HEK293 (cell line): ENCODE data around the gene OR1F1.

ENCODE experiments used
- AEBP2 ChIP-seq: fragments of 450-650 bp; formaldehyde crosslinking; IDR thresholded peaks from 2 replicates; pipeline ENCODE4 v1.5.1; 2016; ENCODE audit warnings: missing biosample characterization, missing genetic modification characterization, borderline replicate concordance
- ATF2 ChIP-seq: fragments of 450-650 bp; formaldehyde crosslinking; IDR thresholded peaks from 2 replicates; pipeline ENCODE4 v1.5.1; 2016; ENCODE audit warnings: missing biosample characterization, missing genetic modification characterization, low read depth
- BCL11A ChIP-seq: fragments of 450-650 bp; formaldehyde crosslinking; IDR thresholded peaks from 2 replicates; pipeline ENCODE4 v1.5.1; 2016; ENCODE audit warnings: low read depth, missing biosample characterization, missing genetic modification characterization
- EGR2 ChIP-seq: fragments of 450-650 bp; formaldehyde crosslinking; IDR thresholded peaks from 2 replicates; pipeline ENCODE4 v1.5.1; 2016; ENCODE audit warnings: low read depth, missing biosample characterization, missing genetic modification characterization
- WT1 ChIP-seq: fragments of 450-650 bp; formaldehyde crosslinking; IDR thresholded peaks from 2 replicates; pipeline ENCODE4 v1.5.1; 2016; ENCODE audit warnings: missing biosample characterization, missing genetic modification characterization
- YY2 ChIP-seq: fragments of 450-650 bp; formaldehyde crosslinking; IDR thresholded peaks from 2 replicates; pipeline ENCODE4 v1.5.1; 2016; ENCODE audit warnings: missing biosample characterization, missing genetic modification characterization
- ZBTB49 ChIP-seq: fragments of 450-650 bp; formaldehyde crosslinking; IDR thresholded peaks from 2 replicates; pipeline ENCODE4 v1.5.1; 2016; ENCODE audit warnings: missing biosample characterization, missing genetic modification characterization, low read depth
- ZFP69B ChIP-seq: fragments of 450-650 bp; formaldehyde crosslinking; IDR thresholded peaks from 2 replicates; pipeline ENCODE4 v1.5.1; 2016; ENCODE audit warnings: missing biosample characterization, missing genetic modification characterization
- ZIC2 ChIP-seq: fragments of 450-650 bp; formaldehyde crosslinking; IDR thresholded peaks from 2 replicates; pipeline ENCODE4 v1.5.1; 2016; ENCODE audit warnings: missing biosample characterization, missing genetic modification characterization
- ZNF132 ChIP-seq: fragments of 450-650 bp; formaldehyde crosslinking; IDR thresholded peaks from 2 replicates; pipeline ENCODE4 v1.5.1; 2017; ENCODE audit warnings: missing biosample characterization, missing genetic modification characterization, borderline replicate concordance
- ZNF140 ChIP-seq: fragments of 450-650 bp; formaldehyde crosslinking; IDR thresholded peaks from 2 replicates; pipeline ENCODE4 v1.5.1; 2016; ENCODE audit warnings: missing biosample characterization, missing genetic modification characterization
- ZNF184 ChIP-seq: fragments of 450-650 bp; IDR thresholded peaks from 2 replicates; pipeline ENCODE4 v1.5.1; 2018; ENCODE audit warnings: missing biosample characterization, mild to moderate bottlenecking, missing genetic modification characterization
- ZNF202 ChIP-seq: fragments of 450-650 bp; formaldehyde crosslinking; IDR thresholded peaks from 2 replicates; pipeline ENCODE4 v1.5.1; 2016; ENCODE audit warnings: missing biosample characterization, missing genetic modification characterization, borderline replicate concordance
- ZNF280D ChIP-seq: fragments of 450-650 bp; formaldehyde crosslinking; IDR thresholded peaks from 2 replicates; pipeline ENCODE4 v1.5.1; 2016; ENCODE audit warnings: missing biosample characterization, missing genetic modification characterization
- ZNF302 ChIP-seq: fragments of 450-650 bp; formaldehyde crosslinking; IDR thresholded peaks from 2 replicates; pipeline ENCODE4 v1.5.1; 2016; ENCODE audit warnings: missing biosample characterization, missing genetic modification characterization, low read depth
- ZNF366 ChIP-seq: fragments of 450-650 bp; formaldehyde crosslinking; conservative IDR thresholded peaks from 2 replicates; pipeline ENCODE4 v1.5.1; 2016; ENCODE audit warnings: missing biosample characterization, missing genetic modification characterization
- ZNF391 ChIP-seq: fragments of 450-650 bp; formaldehyde crosslinking; IDR thresholded peaks from 2 replicates; pipeline ENCODE4 v1.5.1; 2016; ENCODE audit warnings: low read depth, missing biosample characterization, missing genetic modification characterization, borderline replicate concordance
- ZNF404 ChIP-seq: fragments of 450-650 bp; formaldehyde crosslinking; IDR thresholded peaks from 2 replicates; pipeline ENCODE4 v1.5.1; 2017; ENCODE audit warnings: missing biosample characterization, missing genetic modification characterization
- ZNF426 ChIP-seq: fragments of 450-650 bp; formaldehyde crosslinking; IDR thresholded peaks from 2 replicates; pipeline ENCODE4 v1.5.1; 2017; ENCODE audit warnings: missing biosample characterization, missing genetic modification characterization, mild to moderate bottlenecking, inconsistent platforms, moderate library complexity
- ZNF510 ChIP-seq: fragments of 450-650 bp; formaldehyde crosslinking; IDR thresholded peaks from 2 replicates; pipeline ENCODE4 v1.5.1; 2018; ENCODE audit warnings: mild to moderate bottlenecking, missing genetic modification characterization, missing biosample characterization; ENCODE audit not compliant: insufficient replicate concordance
- ZNF560 ChIP-seq: fragments of 450-650 bp; formaldehyde crosslinking; IDR thresholded peaks from 2 replicates; pipeline ENCODE4 v1.5.1; 2017; ENCODE audit warnings: missing biosample characterization, missing genetic modification characterization, borderline replicate concordance
- ZNF561 ChIP-seq: fragments of 450-650 bp; IDR thresholded peaks from 2 replicates; pipeline ENCODE4 v1.5.1; 2018; ENCODE audit warnings: missing biosample characterization, missing genetic modification characterization, borderline replicate concordance
- ZNF585B ChIP-seq: fragments of 450-650 bp; formaldehyde crosslinking; IDR thresholded peaks from 2 replicates; pipeline ENCODE4 v1.5.1; 2016; ENCODE audit warnings: missing biosample characterization, missing genetic modification characterization
- ZNF596 ChIP-seq: fragments of 450-650 bp; IDR thresholded peaks from 2 replicates; pipeline ENCODE4 v1.5.0; 2018; ENCODE audit warnings: missing biosample characterization, mild to moderate bottlenecking, missing genetic modification characterization, moderate library complexity
- ZNF692 ChIP-seq: fragments of 450-650 bp; formaldehyde crosslinking; IDR thresholded peaks from 2 replicates; pipeline ENCODE4 v1.5.1; 2016; ENCODE audit warnings: missing biosample characterization, missing genetic modification characterization
- ZNF701 ChIP-seq: fragments of 450-650 bp; formaldehyde crosslinking; IDR thresholded peaks from 2 replicates; pipeline ENCODE4 v1.5.1; 2016; ENCODE audit warnings: missing biosample characterization, missing genetic modification characterization
- ZNF785 ChIP-seq: fragments of 450-650 bp; formaldehyde crosslinking; IDR thresholded peaks from 2 replicates; pipeline ENCODE4 v1.5.1; 2016; ENCODE audit warnings: missing biosample characterization, missing genetic modification characterization
- ZNF792 ChIP-seq: fragments of 450-650 bp; formaldehyde crosslinking; IDR thresholded peaks from 2 replicates; pipeline ENCODE4 v1.5.1; 2016; ENCODE audit warnings: missing biosample characterization, missing genetic modification characterization
- ZNF830 ChIP-seq: fragments of 450-650 bp; IDR thresholded peaks from 2 replicates; pipeline ENCODE4 v1.5.0; 2018; ENCODE audit warnings: missing biosample characterization, missing genetic modification characterization, low read depth, mild to moderate bottlenecking, moderate library complexity
- ZNF837 ChIP-seq: fragments of 450-650 bp; formaldehyde crosslinking; IDR thresholded peaks from 2 replicates; pipeline ENCODE4 v1.5.1; 2016; ENCODE audit warnings: missing biosample characterization, missing genetic modification characterization
- ZXDB ChIP-seq: fragments of 450-650 bp; formaldehyde crosslinking; IDR thresholded peaks from 2 replicates; pipeline ENCODE4 v1.5.1; 2016; ENCODE audit warnings: missing biosample characterization, missing genetic modification characterization

OR1F1 gene

GRCh38 chr16:3152277-3152990, 35.6 kb upstream of the OR1F1 start (continued):
- TF ChIP-seq ZIC2 (tag by site-specific recombination) (no peak), ZNF560 (tag by site-specific recombination) (no peak), ZNF837 (no peak), ZNF302 (tag by site-specific recombination) (no peak), ZNF426 (tag by site-specific recombination) (no peak), ZNF280D (tag by site-specific recombination) (0 out of 2 replicates have a peak, but pooled peaks have one; percentile 52), ZNF132 (tag by site-specific recombination) (no peak), BCL11A (tag by site-specific recombination) (peak; percentile 94), ZNF404 (tag by site-specific recombination) (no peak), ZNF366 (tag by site-specific recombination) (no peak), ZNF596 (tag by site-specific recombination) (no peak), YY2 (tag by site-specific recombination) (peak; percentile 52; the same call in 1 of the 2 replicates), ZNF561 (tag by site-specific recombination) (peak; percentile 95), ZNF830 (no peak), ZBTB49 (tag by site-specific recombination) (no peak), ZNF585B (tag by site-specific recombination) (no peak), ZNF140 (no peak), EGR2 (tag by site-specific recombination) (peak; percentile 63), WT1 (tag by site-specific recombination) (peak; percentile 55; the same call in 1 of the 2 replicates), ZNF510 (no peak), ZNF792 (tag by site-specific recombination) (no peak), ATF2 (no peak), AEBP2 (tag by site-specific recombination) (no peak), ZNF391 (tag by site-specific recombination) (peak; percentile 97), ZNF785 (tag by site-specific recombination) (peak; percentile 79), ZNF202 (tag by site-specific recombination) (no peak), ZXDB (tag by site-specific recombination) (peak; percentile 77), ZNF701 (tag by site-specific recombination) (no peak), ZNF692 (tag by site-specific recombination) (peak; percentile 89), ZFP69B (peak; percentile 82), ZNF184 (tag by site-specific recombination) (peak; percentile 92)
